MV-4-11 (cell line): Measurements from ENCODE around the gene KITLG.
A peak's percentile ranks its signal among the peaks of the same experiment; 100 is the strongest.
"Not testable (repeated sequence)": the region's sequence is repeated elsewhere in the genome, so short reads cannot be mapped to it uniquely, and the experiment has no call there.

ENCODE experiments used
- DNase-seq: peaks from one replicate; lab custom pipeline; 2025; lab: John Stamatoyannopoulos, UW

Gene KITLG, protein sequence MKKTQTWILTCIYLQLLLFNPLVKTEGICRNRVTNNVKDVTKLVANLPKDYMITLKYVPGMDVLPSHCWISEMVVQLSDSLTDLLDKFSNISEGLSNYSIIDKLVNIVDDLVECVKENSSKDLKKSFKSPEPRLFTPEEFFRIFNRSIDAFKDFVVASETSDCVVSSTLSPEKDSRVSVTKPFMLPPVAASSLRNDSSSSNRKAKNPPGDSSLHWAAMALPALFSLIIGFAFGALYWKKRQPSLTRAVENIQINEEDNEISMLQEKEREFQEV

DNA sequence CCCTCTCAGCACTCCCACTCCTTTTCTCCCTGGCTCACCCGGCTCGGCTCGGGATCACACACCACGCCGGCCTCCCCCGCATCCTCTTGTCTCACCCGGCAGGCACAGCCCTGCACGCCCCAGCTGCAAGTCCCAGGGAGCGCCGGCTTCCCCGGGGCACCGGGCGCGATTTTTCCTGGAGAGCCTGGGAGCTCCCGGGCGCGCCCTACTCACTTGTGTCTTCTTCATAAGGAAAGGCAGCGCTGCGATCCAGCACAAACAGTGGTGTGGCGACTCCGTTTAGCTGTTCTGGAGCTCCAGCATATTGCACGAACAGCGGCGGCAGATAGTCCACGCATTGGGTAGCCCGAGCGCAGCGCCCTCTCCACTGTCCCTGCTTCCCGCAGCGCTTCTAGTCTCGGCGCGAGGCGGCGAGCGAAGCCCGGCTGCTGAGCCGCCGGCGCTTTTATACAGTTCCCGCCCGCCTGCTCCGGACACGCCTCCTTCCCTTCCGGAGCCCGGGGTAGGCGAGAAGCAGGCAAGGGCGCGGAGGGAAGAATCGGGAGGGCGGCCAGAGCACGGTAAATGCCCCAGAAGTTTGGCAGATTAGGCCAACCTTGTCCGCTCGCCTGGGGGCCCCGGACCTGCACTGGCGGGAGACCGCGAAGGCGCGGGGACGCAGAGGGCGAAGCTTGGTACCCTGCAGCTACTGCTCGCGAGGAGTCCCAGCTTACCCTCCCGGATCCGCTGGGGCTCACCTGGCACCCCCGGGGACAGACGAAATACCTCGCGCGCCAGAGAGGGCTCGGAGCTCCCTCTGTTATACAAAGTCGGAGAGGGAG, at the start of gene KITLG:
TSS of gene KITLG (minus strand) at position 421 of the 821 bp plus-strand sequence. CDS start at position 228, 193 bp downstream.
- peak; percentile 38 for DNase-seq

DNA sequence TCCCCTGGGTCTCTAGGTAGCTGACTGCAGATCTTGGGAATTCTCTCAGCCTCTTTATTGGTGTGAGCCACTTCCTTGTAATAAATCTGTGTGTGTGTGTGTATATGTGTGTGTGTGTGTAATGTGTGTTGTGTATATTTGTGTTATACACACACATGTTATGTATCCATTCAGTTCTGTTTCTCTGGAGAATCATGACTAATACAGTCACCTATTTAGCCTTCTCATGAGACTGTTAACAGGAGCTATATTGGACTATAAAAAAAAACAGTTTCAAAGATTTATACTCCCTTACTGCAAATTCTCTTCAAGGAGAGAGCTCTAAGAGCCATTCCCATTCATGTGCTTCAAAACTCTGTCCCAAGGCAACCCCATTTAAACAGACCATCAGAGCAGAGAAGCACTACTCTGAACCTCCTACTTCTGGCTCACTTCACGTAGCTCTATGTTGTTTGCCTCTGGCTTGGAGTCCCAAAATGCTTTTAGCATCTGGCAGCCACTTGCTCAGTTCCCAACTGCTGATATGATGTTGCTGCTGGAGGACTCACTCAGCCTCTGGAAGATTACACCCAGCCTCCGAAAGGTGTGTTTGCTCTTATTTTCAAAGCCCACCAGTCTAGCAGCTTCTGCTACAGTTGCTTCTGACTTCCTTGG, 48.7 kb upstream of the KITLG start:
- DNase-seq, result no peak

DNA sequence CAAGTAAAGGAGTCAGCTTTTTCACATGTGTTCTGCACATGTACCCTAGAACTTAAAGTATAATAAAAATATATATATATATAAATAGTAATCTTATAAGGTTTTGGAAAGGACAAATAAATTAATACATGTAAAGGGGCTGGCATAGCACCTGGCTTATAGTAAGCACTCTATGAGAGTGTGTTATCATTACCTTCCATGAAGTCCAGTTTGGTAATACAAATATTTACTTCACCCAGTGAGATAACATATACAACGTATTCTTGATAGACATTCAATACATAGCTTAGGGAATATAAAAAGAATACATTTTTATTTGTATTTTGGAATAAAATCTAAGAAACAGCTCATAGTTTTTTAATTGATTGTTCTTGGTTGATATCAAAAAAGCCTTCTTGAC, 47.8 kb upstream of the KITLG start:
- DNase-seq, result not testable (repeated sequence)

GRCh38 chr12:88627501-88627900, 47.2 kb upstream of the KITLG start:
- DNase-seq, result no peak

DNA sequence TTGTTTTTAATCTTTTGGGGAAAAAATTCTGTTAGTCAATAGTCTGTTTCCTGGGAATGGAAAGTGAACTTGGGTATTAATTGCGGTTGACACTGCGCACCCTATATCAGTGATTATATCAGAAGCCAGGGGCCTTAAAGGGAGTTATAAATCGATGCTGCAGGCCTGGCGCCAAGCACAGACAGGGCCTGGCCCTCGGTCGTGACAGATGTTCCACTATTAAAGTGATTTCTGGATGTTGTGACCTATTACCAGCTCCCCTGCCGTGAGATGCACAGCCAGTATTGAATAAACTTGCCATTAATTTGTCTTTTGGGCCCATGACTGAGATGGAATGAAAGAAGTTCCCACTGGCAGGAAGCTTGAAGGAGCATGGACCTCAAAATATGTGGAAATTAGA, 45.1 kb upstream of the KITLG start:
- DNase-seq, result no peak

DNA sequence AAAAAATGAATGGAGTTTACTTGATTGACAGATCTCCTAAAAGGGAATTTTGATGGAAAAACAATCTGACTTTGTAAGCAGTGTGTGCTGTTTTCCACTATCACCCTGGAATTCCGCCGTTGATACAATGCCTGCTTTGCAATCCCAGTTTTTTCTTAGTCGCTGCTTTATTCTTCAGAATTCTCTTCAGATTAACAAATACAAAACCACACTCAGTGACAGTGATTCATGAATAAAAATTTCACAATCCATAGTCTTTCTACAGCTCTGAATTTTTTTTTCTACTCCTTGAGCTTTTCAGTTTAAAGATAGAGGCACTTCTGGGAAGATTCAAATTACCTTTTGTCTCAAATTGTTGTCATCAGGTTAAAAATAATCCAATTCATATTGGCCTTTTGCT, 44.6 kb upstream of the KITLG start:
- DNase-seq, result no peak

DNA sequence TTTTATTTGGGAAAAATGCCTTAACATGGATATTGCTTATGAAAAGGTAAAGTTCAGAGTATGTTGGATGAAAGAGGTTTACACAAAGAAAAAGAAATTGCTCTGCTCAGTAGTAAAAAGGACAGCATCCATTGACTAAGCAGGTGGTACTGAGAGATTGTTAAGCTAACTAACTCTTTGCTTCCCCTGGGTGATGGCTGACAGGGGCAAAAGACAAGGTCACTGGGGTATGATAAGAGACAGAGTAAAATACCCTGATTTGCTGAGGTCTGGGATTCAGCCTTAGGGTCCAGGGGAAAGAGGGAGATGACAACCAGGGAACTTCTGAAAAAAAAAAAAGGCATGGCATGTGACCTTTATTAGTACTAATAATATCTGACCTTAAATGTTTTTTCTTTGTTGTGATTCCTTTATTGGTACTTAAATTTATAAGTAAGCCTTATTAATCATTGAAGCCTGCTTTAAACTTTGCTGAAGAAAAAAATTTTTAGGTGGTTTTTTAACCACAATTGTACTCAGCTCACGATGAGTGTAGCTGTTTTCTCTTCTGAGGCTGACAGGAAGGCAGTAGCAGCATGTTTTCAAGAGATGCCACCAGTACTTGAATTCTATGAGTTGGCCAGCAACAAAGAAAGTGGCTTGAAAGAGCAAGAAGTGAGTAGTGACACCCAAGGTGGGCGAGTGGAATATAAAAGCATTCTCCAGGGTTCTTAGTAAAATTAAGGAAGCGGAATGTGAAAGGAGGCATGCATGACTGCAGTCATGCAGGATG, 43.7 kb upstream of the KITLG start:
- DNase-seq, result no peak

DNA sequence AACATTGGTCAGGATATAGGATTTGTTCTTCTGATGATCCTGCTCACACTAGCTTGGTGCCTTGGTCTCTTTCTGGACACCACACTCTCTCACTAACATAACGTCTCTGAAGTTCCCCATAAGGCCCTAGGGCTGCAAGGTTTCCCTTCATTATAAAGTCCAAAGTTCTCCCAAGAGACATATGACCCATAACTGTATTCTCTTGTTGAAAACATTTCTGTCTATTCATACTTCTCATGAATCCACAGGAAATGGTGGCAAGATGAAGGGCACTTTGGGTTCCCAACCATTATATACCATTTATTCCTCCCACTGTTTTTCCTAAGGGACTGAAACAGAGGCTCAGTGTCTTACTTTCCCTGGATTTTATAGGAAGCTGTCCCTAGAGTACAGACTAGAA, 37.1 kb upstream of the KITLG start:
- no peak for DNase-seq

DNA sequence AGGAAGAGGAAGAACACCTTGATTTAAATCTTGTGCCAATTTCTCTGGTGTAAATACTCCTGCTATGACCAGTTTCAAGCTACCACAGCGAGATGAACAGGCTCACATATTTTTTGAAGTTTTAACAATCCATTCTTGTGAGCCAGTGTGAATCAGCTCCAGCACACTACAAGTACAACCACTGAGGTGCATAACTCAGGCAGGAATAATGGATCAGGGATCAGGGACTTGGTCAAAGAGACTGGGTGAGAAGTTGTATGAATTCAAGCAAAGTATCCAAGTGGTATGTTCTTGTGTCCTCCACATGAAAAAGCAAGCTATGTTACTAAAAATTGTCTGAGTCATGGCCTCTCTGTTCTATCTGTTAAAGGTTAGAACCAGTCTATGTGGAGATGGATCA, 35.2 kb upstream of the KITLG start:
- no peak for DNase-seq

- no peak for DNase-seq
Measured at GRCh38 chr12:88604646-88605045, 24.4 kb upstream of the KITLG start.

DNA sequence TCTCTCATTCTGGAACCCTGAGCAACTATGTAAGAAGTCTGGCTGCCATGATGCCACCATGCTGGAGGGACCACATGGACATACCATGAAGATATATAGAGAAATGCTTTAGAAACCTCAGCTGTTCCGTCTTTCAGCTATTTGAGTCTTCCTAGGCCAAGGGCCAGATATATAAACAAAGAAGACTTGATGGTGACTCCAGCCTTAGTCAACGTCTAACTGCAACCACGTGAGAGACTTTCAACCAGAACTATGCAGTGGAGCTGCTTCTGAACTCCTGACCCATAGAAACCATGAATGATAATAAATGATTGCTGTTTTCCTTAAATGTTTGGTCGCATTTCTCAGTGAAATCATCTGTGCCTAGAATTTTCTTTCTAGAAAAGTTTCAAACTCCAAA, 20.0 kb upstream of the KITLG start:
- no peak for DNase-seq

DNA sequence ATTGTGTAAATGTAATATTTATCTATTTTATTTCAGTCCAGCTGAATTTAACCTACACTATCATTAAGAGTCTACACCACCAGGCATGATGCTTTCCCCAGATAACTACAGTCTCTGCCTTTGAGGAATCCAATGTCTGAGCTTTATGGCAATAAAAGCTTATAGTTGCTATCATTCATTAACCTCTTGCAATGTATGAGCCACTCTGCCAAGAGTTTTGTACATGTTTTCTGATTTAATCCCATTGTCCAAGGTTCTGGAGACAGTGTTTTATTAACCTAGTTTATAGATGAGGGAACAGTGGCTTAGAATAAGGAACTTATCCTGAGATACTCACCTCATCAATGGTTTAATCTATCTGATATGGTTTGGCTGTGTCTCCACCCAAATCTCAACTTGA, 17.1 kb upstream of the KITLG start:
- no peak for DNase-seq

DNA sequence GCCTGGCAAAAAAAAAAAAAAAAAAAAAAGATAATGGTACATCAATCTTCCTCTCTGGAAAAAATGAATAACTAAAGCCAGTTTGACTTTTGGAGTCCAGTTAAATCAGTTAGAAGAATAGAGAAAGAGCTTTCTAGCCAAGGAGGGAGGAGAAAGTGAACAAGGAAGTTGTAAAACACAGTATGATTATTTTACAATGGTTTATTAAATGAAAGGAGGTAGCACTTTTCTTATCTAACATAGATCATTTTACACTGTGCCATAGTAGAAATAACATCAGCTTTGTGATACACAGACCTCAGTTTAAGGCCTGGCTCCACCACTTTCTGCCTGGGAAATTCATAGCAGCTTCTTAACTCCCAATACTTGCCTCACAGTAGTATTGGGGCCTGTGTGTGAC, 15.4 kb upstream of the KITLG start:
- DNase-seq, result no peak

- DNase-seq, result no peak
Measured at GRCh38 chr12:88594780-88595179, 14.5 kb upstream of the KITLG start.

- DNase-seq, result no peak
Measured at GRCh38 chr12:88591343-88591742, 11.1 kb upstream of the KITLG start.

GRCh38 chr12:88590851-88591250, 10.6 kb upstream of the KITLG start:
- DNase-seq, result no peak

- DNase-seq, result no peak
Measured at GRCh38 chr12:88585077-88585476, 4.8 kb upstream of the KITLG start.

- DNase-seq, result no peak
Measured at GRCh38 chr12:88579601-88580050, 645 bp downstream of the KITLG start.

DNA sequence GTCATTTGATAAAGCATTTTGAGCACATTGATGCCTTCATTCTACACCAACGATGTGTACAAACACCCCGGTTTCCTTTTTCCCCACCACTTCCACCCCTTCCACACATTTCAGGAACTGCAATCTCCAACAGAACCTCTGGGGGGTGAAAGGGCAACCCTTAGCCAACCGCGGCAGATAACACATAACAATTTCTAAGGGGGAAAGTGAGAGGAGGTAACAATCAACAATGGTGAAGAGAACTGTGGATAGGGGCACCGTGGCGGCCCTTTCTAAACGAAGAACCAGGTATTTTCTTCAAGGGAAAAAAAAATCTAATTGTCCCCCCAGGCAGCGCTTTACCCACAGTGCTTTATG, 1.1 kb downstream of the KITLG start:
- peak; percentile 18 for DNase-seq

GRCh38 chr12:88578276-88579160, 1.8 kb downstream of the KITLG start:
- no peak for DNase-seq

- no peak for DNase-seq
Measured at GRCh38 chr12:88577537-88577936, 2.7 kb downstream of the KITLG start.
